ENCODE data around the gene VPS8. TPM values are rescaled to one million over a fixed set of nuclear protein-coding genes. Genes with fewer than 3 reads are reported as not detected.

VPS8 gene
- total and polyA plus RNA-seq, 2 of the 8 experiments (the other 6 are each of a cell fraction or from before 2014, with no cell fraction given) = 13.0 to 41.0 TPM

DNA sequence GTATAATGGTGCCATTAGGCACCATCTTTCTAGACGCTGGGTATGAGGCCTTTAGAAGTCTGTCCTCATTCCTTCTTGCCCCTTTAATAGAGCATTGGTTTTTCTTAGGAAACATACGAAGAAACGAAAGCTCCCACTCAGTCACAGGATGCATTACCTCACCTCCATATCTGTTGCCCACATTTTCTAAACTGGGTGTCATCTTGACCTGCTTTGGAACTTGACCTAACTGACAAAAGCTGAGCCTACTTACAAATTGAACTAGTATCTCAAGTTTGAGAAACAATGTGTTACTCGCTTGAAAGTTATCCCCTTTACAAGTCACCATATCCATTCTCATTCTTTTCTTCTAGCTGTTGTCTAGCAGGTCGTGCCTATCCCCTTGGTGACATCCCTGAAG lies 102.7 kb downstream of the VPS8 start:
- FAIRE-seq = no peak
- 91% methylated on average over 5 of the region's 5 CpGs; no CpG with 5 or more reads in 1 of the 2 experiments for WGBS, 2 experiments (ENCODE audit: extremely low coverage in 1 of 2, insufficient coverage in 1 of 2, insufficient read length in 1 of 2, insufficient replicate concordance in 2 of 2, low coverage in 1 of 2, low lambda C conversion rate in 2 of 2, missing lambda C conversion rate in 1 of 2)
- H3K9me3 ChIP-seq (ENCODE audit: insufficient read depth in 2 of 2, low read depth in 1 of 2, low read length in 1 of 2) = no peaks in the 10 kb centered on the region
- no peaks in the 10 kb centered on the region for H3K79me2 ChIP-seq (ENCODE audit: control insufficient read depth in 1 of 2, insufficient read depth in 2 of 2, low read length in 2 of 2)
- ChIA-PET POLR2A (ENCODE audit: partially characterized antibody) (no interaction called here), CTCF (ENCODE audit: partially characterized antibody) (interaction anchor here (0.8 to 1.2 kb wide), 4 partner anchors 12 to 219 kb away, joined by 3 to 4 read pairs (median 3); no protein-coding TSS in a partner anchor)
- no peak overlapping the region for H3K4me2 ChIP-seq (ENCODE audit: insufficient read depth in 1 of 2, low read depth in 2 of 2, low read length in 2 of 2)
- H4K91ac ChIP-seq (replicated peaks; ENCODE audit: insufficient read length, low read length) = no peak overlapping the region
- no peaks in the 10 kb centered on the region; a peak in 2 of 8 replicates for H3K36me3 ChIP-seq (ENCODE audit: control insufficient read depth in 2 of 4, insufficient read depth in 4 of 4, low read length in 3 of 4)
- no peak overlapping the region for H2BK5ac ChIP-seq (ENCODE audit: low read depth, low read length)
- no peak overlapping the region for H3K9ac ChIP-seq (replicated peaks in 1 of 4; ENCODE audit: extremely low read depth in 1 of 4, low read depth in 3 of 4, low read length in 3 of 4)
- H4K5ac ChIP-seq (ENCODE audit: insufficient read length, low read depth, low read length) = no peak overlapping the region
- no peaks in the 10 kb centered on the region for H4K20me1 ChIP-seq (replicated peaks in 1 of 2; ENCODE audit: control insufficient read depth in 1 of 2, insufficient read depth in 2 of 2, low read length in 2 of 2)
- H3K79me1 ChIP-seq (ENCODE audit: low read depth, low read length) = no peaks in the 10 kb centered on the region
- no peak overlapping the region for H2AFZ ChIP-seq (ENCODE audit: low read length)
- no peak overlapping the region for H2BK12ac ChIP-seq (ENCODE audit: low read depth, low read length)
- H2BK15ac ChIP-seq (ENCODE audit: low read length) = no peak overlapping the region
- H2AK5ac ChIP-seq (ENCODE audit: low read depth, low read length) = no peak overlapping the region
- H3K27ac ChIP-seq (ENCODE audit: low read depth, low read length) = no peak overlapping the region
- H3K27me3 ChIP-seq (replicated peaks in 1 of 4; ENCODE audit: control insufficient read depth in 3 of 4, extremely low read depth in 1 of 4, insufficient read depth in 3 of 4, low read length in 3 of 4) = no peaks in the 10 kb centered on the region
- DNase-seq (ENCODE audit: low read depth in 1 of 2, low spot score in 2 of 2) = no peak
- no peak overlapping the region for H3K18ac ChIP-seq (ENCODE audit: extremely low read depth, low read length)
- H2BK120ac ChIP-seq (replicated peaks; ENCODE audit: low read depth, low read length) = no peak overlapping the region
- no peak overlapping the region for H3K4me3 ChIP-seq (ENCODE audit: extremely low read depth in 1 of 4, insufficient read depth in 2 of 4, low read depth in 3 of 4, low read length in 4 of 4)
- H3K56ac ChIP-seq (replicated peaks; ENCODE audit: insufficient read length, low read depth, low read length) = no peak overlapping the region
- no peaks in the 10 kb centered on the region for H3K23me2 ChIP-seq (ENCODE audit: low read depth, low read length)
- H3K4ac ChIP-seq (replicated peaks; ENCODE audit: insufficient read length, low read depth, low read length) = no peak overlapping the region
- H3K14ac ChIP-seq (ENCODE audit: insufficient read length) = no peak overlapping the region
- no peak overlapping the region for H2BK20ac ChIP-seq (ENCODE audit: low read length)
- H4K8ac ChIP-seq (ENCODE audit: extremely low read depth, insufficient read depth, low read length) = no peak overlapping the region
- no peak overlapping the region for H3K23ac ChIP-seq (ENCODE audit: insufficient read length)
- peaks cover 2 to 27% (median 15%) of the 10 kb centered on the region in 4 experiments; a peak in 6 of 7 replicates for H3K4me1 ChIP-seq (replicated peaks in 1 of 4; ENCODE audit: control insufficient read depth in 3 of 4, insufficient read depth in 4 of 4, low read length in 3 of 4)
- TF ChIP-seq BCL11A (IDR thresholded peaks at IDR 0.05; ENCODE audit: low read depth in 2 of 2, low read length in 2 of 2) = no peak
- TF ChIP-seq SRF (IDR thresholded peaks at IDR 0.05; ENCODE audit: low read depth, low read length) = no peak
- TF ChIP-seq RBBP5 (IDR thresholded peaks at IDR 0.05; ENCODE audit: borderline replicate concordance, low read depth, low read length) = no peak
- TF ChIP-seq CHD2 (IDR thresholded peaks at IDR 0.05; ENCODE audit: low read length) = no peak
- TF ChIP-seq TBP (IDR thresholded peaks at IDR 0.05; ENCODE audit: low read depth, low read length) = no peak
- no peak for TF ChIP-seq GABPA (IDR thresholded peaks at IDR 0.05; ENCODE audit: borderline replicate concordance, insufficient read depth, low read length)
- no peak for TF ChIP-seq CBX5 (IDR thresholded peaks at IDR 0.05; ENCODE audit: low read depth, low read length)
- TF ChIP-seq NRF1 (IDR thresholded peaks at IDR 0.05; ENCODE audit: low read depth, low read length) = no peak
- TF ChIP-seq CEBPB (IDR thresholded peaks at IDR 0.05; ENCODE audit: low read depth, low read length) = no peak
- no peak for TF ChIP-seq FOSL1 (IDR thresholded peaks at IDR 0.05; ENCODE audit: insufficient read depth, low read depth, low read length)
- TF ChIP-seq EZH2 (IDR thresholded peaks at IDR 0.05; ENCODE audit: low read depth, low read length, severe bottlenecking) = no peak
- no peak for TF ChIP-seq ZNF274 (IDR thresholded peaks at IDR 0.05; ENCODE audit: borderline replicate concordance, extremely low read depth, low read length)
- TF ChIP-seq, protein P1, sequence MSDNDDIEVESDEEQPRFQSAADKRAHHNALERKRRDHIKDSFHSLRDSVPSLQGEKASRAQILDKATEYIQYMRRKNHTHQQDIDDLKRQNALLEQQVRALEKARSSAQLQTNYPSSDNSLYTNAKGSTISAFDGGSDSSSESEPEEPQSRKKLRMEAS (IDR thresholded peaks at IDR 0.05) = no peak
- TF ChIP-seq, protein P2, sequence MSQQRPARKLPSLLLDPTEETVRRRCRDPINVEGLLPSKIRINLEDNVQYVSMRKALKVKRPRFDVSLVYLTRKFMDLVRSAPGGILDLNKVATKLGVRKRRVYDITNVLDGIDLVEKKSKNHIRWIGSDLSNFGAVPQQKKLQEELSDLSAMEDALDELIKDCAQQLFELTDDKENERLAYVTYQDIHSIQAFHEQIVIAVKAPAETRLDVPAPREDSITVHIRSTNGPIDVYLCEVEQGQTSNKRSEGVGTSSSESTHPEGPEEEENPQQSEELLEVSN (IDR thresholded peaks at IDR 0.05) = no peak
